ENCODE data around the gene EFCAB10.

GRCh38 chr7:105589356-105590077 is 8.2 kb upstream of the EFCAB10 start:
- no peak for TF ChIP-seq ZNF232 (CRISPR knock-in tag; IDR thresholded peaks at IDR 0.05)
- TF ChIP-seq, protein P1, sequence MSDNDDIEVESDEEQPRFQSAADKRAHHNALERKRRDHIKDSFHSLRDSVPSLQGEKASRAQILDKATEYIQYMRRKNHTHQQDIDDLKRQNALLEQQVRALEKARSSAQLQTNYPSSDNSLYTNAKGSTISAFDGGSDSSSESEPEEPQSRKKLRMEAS (CRISPR knock-in tag; IDR thresholded peaks at IDR 0.05), result no peak
- peak; percentile 43 for TF ChIP-seq CTCF (IDR thresholded peaks at IDR 0.05)
- TF ChIP-seq ZSCAN18 (CRISPR knock-in tag; IDR thresholded peaks at IDR 0.05), result no peak
- no peak for TF ChIP-seq SP1 (CRISPR knock-in tag; conservative IDR thresholded peaks at IDR 0.05)
- TF ChIP-seq CDX4 (CRISPR knock-in tag; IDR thresholded peaks at IDR 0.05; ENCODE audit: borderline replicate concordance), result no peak
- no peak for TF ChIP-seq TP53 (CRISPR knock-in tag; IDR thresholded peaks at IDR 0.05)
- TF ChIP-seq STAT6 (CRISPR knock-in tag; conservative IDR thresholded peaks at IDR 0.05; ENCODE audit: low read depth), result no peak
- no peak for TF ChIP-seq E2F5 (CRISPR knock-in tag; IDR thresholded peaks at IDR 0.05)

Data from WTC11 (cell line).